Activated CD8-positive, alpha-beta memory T cell treated with anti-CD3 and anti-CD28 coated beads for 48 hours (primary cell): ENCODE data around the gene ZGLP1.

ENCODE experiments used
- DNase-seq, 3 experiments: peaks; one replicate each; pipeline ENCODE4 v3.0.0-alpha.2; 2020; ENCODE audit warnings: low read depth in 2 of 3, low spot score in 2 of 3

ZGLP1 gene

GRCh38 chr19:10328558-10329429 lies 19.2 kb upstream of the ZGLP1 start:
- DNase-seq, result no peak

- no peak for DNase-seq
Measured at GRCh38 chr19:10327793-10328192, 18.2 kb upstream of the ZGLP1 start.

- no peak for DNase-seq
Measured at GRCh38 chr19:10325732-10326131, 16.1 kb upstream of the ZGLP1 start.

- no peak for DNase-seq
Measured at GRCh38 chr19:10321874-10322835, 12.5 kb upstream of the ZGLP1 start.

DNA sequence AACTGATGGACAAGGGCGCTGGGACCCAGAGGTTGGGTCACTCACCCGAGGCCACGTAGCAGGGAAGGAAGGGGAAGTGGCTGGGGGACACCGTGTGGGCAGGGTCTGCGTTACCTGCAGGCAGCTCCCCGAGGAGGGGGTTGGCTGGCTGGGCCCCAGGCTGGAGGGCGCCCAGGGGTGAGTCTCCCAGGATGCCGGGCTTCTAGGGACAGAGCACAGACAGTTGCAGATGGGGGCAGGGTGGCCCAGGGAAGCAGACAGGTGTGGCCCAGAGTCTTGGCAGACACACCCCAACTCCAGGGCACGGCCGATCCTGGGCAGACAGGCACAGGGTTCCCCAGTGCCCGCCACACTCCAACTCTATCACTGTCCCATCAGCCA lies 11.8 kb upstream of the ZGLP1 start:
- DNase-seq, result no peak

DNA sequence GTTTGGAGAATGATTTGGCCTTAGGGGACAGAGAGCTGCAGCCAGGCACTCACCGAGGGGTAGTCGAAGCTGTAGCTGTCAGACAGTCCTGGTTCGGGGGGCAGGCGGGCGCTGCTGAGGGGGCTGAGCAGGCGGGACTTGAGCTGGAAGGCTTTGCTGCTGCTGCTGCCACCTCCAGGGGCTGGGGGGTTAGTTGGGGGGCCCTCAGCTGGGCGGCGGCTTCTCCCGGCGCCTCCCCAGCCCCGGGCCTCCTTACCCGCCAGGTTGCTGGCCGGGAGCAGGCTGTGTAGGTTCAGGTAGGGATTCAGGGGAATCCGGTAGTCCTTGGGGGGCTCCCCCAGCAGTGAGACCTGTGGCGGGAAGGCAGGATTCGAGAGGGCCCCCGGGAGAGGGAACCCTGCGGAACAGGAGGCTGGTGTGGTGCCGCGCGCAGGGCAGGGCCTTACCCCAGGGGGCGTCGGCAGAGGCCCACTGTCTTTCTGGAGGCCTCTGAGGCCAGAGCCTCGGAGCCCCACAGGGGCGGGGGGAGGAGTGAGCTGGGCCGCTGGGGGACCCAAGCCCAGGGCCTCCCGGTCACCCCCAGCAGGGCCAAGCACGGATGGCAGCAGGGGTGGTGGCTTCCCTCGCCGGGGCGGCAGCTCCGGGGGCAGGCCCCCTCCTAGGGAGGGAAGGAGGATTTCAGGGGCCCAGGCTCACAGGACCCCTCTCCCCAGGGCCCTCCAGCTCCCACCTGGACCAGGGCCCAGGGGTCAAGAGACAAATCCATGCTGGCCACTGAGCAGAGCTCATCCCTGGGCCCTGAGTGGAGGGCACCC lies 11.2 kb upstream of the ZGLP1 start:
- DNase-seq, result no peak

DNA sequence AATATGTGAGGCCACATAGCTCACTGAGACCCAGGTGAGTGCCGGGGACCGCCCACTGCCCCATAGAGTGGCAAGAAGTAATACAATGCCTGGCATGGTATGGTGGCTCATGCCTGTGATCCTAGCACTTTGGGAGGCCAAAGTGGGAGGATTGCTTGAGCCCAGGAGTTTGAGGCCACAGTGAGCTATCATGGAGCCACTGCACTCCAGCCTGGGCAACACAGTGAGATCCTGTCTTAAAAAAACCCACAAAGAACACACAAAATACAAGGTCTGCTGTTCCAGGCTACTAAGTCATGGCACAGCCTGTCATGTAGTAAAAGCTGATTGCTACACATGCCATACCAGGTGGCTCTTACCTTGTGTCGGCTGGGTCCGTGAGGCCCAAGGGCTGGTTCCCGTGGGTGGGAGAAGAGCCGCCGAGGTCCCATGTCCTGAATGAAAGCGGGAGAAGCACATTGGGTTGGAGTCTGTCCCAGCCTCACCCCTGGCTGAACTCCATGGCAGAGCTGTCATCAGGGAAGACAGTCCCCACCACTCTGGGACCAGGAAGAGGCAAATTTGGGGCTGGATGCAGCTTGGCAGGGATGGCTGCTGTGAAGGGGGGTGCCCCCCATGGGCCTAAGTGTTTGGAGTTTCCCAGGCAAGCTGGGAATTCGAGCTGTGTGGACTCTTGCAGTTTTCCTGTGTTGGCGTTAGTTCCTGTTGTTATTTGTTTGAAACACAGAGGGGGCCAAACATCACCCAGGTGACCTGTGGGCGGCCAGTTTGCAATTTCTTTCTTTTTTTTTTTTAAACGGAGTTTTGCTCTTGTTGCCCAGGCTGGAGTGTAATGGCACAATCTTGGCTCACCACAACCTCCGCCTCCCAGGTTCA lies 9.4 kb upstream of the ZGLP1 start:
- DNase-seq, result no peak

- DNase-seq, result no peak
Measured at GRCh38 chr19:10317857-10318462, 8.3 kb upstream of the ZGLP1 start.

DNA sequence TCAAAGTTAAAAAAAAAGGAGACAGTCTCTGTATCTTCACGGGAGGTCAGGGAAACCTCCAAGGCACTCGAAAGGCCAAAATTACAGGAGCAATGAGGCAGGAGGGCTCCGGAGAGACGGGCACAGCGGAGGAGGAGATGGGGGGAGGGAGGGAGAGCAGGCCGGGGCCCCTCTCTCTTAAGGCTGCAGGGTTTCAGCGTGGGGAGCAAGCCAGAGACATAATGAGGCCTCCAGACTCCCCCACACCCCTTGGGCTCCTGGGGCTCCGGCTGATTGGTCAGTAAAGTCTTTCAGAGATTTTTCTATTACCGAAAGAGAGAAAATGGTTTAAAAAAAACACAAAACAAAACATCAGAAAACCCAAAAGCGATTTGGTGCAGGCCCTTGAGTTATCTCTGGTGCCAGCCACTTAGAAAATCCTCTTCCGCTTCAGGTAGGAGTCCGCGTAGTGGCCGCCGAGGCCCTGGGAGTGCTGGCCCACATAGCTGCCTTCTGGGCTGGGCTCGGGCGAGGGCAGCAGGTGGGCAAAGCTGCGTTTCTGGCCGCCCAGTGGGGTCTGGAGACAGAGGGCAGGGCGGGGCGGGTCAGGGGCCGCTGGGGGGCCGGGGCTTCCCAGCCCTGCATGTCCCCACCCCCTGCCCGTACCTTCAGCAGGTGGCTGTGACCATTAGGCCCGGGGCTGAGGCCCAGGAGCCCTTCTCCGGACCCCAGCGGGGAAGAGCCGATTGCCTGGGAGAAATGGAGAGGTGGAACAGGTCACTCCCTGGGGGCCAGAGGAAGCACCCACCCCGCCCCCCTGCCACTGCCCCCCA lies 7.6 kb upstream of the ZGLP1 start:
- no peak for DNase-seq

DNA sequence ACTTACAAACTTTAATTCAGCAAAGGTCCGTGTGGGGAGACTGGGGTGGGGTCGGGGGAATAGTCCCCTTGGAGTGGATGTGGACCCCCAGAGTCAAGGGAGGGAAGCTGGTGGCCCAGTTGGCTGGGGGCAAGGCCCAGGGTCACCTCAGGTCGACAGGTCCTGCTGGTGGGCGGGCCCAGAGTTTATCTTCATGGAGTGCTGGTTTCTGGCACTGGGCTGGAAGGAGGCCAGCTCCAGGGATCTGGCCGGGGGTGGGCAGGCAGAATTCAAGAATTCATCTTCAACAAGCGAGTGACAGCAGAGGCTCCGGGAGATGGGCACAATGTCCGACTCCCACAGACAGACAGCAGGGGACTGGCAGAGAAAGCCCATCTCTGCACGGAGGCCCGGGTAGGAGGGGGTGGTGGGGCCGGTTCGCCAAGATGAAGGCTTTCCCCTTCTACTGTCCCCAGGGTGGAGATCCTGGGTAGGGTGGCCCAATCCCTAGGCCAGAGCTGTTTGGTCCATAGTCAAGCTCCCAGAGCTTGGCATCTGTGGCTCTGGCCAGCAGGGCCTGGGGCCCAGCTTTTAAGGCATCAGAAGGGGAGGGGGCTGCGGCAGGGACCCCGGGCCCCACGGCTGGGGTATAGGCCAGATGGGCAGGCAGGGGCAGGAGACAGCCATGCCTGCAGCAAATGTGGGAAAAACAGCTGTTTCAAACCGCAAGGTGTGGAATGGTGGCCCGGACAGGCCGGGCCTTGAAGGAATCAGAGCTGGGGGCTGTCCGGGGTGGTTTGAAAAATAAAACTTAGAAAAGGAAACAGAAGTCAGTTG lies 6.8 kb upstream of the ZGLP1 start:
- DNase-seq, result no peak

GRCh38 chr19:10315335-10316214 lies 6.0 kb upstream of the ZGLP1 start, which contains the start of gene FDX2:
Gene FDX2 (minus strand): TSS chr19:10316015. CDS start chr19:10315996, 19 bp downstream.
- DNase-seq, result peak; percentile 79 to 90 (median 84)

- no peak for DNase-seq
Measured at GRCh38 chr19:10306327-10306726, 3.3 kb downstream of the ZGLP1 start.

GRCh38 chr19:10305139-10305806 lies 4.3 kb downstream of the ZGLP1 start:
- no peak for DNase-seq

- no peak for DNase-seq
Measured at GRCh38 chr19:10299545-10300458, 9.8 kb downstream of the ZGLP1 start.

- DNase-seq, result no peak
Measured at GRCh38 chr19:10295847-10296591, 13.6 kb downstream of the ZGLP1 start.
